ENCODE results near the gene MUC4.
"Not testable (repeated sequence)": the region's sequence is repeated elsewhere in the genome, so short reads cannot be mapped to it uniquely, and the experiment has no call there.

The MUC4 gene

DNA sequence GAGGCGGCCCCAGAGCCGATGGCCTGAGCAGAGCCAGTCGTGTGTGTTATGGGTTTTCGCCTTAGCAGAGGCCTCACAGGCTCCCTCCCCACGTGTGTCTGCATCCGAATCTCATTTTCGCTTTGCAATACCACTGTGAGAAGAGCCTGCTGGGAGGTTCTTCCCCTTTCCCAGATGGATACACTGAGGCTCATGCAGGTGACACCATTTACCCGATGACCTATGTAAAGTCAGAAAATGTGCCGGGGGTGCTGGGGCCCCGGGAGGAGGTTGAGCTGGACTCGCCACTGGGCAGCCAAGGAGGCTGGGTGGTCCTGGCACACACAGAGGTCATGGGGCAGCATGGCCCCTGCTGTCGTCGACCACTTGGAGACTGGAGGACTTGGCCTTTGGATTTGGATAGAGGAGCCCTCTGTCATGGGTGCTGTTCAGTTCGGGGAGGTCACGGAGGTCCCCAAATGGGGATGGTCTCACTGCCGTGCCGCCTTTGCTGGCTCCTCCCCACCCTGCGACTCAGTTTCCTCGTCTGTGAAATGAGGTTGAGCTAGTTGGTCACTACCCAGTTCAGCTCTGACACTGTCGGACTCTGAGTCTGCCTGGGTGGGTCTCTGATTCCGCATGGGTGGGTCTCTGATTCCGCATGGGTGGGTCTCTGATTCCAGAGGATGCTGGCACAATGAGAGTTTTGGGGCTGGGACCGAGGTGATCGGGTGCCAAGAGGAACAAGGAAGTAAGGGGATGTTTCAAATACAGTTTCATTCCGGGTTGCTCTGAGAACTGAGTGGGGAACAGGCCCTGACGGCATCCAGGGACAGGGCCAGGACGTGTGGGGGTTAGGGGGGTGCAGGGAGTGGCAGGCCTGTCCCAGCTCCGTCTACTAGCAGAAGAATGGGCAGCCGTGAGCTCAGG is 23.2 kb upstream of the MUC4 start:
- TF ChIP-seq, protein P1, sequence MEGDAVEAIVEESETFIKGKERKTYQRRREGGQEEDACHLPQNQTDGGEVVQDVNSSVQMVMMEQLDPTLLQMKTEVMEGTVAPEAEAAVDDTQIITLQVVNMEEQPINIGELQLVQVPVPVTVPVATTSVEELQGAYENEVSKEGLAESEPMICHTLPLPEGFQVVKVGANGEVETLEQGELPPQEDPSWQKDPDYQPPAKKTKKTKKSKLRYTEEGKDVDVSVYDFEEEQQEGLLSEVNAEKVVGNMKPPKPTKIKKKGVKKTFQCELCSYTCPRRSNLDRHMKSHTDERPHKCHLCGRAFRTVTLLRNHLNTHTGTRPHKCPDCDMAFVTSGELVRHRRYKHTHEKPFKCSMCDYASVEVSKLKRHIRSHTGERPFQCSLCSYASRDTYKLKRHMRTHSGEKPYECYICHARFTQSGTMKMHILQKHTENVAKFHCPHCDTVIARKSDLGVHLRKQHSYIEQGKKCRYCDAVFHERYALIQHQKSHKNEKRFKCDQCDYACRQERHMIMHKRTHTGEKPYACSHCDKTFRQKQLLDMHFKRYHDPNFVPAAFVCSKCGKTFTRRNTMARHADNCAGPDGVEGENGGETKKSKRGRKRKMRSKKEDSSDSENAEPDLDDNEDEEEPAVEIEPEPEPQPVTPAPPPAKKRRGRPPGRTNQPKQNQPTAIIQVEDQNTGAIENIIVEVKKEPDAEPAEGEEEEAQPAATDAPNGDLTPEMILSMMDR (IDR thresholded peaks at IDR 0.05; ENCODE audit: borderline replicate concordance, insufficient read depth, low read depth, low read length): no peak

DNA sequence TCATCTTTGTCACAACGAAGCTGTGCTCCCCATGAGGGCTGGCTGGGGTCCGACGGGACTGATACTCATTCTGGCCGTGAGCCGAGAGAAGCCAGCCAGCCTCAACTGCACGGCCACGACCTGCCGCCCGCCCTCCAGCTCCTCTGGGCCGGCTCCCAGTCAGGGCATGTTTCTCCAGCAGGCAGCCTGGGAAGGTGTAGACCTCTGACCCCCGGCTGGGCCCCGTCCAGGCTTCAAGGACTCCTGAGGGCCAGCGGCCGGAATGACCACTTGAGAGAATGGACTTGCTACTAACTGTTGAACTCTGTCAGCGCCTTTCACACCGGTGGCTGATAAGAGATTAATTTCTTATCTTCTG is 18.1 kb upstream of the MUC4 start:
- H3K4me3 ChIP-seq (ENCODE audit: low read depth, low read length): no peak overlapping the region
- TF ChIP-seq, protein P1 (IDR thresholded peaks at IDR 0.05; ENCODE audit: borderline replicate concordance, insufficient read depth, low read depth, low read length): no peak

More for the DNA sequence above, 23.2 kb upstream of the MUC4 start:
- no peak overlapping the region for H3K4me3 ChIP-seq (ENCODE audit: low read depth, low read length)

DNA sequence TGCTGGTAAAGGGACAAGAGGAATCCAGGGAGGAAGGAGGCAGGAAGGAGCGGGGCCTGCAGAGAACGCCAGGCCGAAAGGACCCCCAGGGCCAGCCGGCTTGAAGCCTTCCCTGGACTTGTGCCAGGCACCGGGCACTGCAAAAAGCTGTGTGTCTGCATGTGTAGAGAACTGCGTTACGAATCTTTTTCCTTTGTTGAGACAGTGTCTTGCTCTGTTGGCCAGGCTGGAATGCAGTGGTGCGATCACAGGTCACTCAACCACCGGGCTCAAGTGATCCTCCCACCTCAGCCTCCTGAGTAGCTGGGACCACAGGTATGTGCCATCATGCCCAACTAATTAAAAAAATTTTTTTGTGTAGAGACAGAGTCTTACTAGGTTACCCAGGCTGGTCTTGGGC is 17.0 kb upstream of the MUC4 start:
- no peak overlapping the region for H3K4me3 ChIP-seq (ENCODE audit: low read depth, low read length)
- TF ChIP-seq, protein P1 (IDR thresholded peaks at IDR 0.05; ENCODE audit: borderline replicate concordance, insufficient read depth, low read depth, low read length): no peak

DNA sequence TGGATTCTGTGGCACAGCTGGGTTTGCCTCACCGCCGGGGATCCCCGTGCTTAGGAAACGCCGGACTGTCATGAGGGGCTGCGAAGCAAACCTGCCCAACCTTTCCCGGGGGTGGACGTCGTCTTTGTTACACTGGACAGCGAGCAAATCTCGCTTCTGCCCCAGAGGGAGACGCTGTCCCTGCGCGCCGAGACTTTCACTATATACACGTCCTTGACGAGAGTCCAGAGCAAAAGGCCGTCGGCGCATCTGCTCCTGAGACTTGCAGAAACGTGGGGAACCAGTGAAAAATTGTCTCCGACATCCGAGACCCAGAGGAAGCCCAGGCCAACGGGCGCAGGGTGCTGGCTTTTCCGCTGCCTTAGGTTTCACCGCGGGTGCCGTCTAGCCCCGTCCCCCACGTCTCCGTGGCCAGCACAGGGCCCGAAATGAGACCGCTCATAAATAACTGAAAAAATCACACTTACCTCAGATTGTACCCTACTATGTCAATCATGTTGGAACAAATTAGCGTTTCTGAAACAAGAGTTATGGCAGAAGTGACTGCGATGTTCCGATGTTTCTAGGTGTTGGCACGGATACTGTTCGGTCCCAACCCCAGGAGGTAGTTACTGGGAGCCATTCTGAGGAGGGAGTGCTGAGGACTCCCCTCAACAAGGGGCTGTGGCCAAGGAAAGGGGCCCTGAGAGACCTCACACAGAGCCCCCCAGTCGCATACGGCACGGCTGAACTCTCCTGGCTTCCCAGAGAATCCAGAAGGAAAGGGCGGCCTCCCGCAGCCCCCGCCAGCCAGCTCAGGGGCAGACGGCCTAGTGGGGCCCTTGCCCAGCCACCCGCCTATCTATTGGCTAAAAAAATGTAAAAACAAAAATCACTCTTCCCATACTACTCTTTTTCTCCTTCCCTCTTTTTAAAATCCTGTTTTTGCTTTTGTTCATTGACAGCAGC is 14.4 kb upstream of the MUC4 start:
- no peak overlapping the region for H3K4me3 ChIP-seq (ENCODE audit: low read depth, low read length)
- TF ChIP-seq, protein P1 (IDR thresholded peaks at IDR 0.05; ENCODE audit: borderline replicate concordance, insufficient read depth, low read depth, low read length): no peak

DNA sequence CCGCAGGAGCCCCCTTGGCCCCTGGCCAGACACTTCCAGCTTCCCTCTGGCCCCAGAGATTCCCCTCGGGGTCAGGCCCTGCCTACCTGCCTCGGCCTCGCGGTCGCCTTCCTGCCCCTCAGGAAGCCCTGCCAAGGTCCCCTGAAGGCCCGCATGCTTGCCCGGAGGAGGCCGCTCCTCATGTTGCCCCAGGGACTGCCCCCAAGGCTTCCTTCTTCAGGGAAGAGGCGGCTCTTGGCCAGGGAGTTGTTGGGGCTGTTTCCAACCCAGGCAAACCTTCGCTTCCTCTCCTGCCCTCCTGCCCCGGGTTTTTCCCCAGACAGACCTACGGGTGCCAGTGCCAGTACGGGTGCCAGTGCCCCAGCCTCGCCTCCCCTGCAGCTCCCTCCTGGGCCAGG is 13.5 kb upstream of the MUC4 start:
- TF ChIP-seq, protein P1 (IDR thresholded peaks at IDR 0.05; ENCODE audit: borderline replicate concordance, insufficient read depth, low read depth, low read length): no peak
- H3K4me3 ChIP-seq (ENCODE audit: low read depth, low read length): no peak overlapping the region

DNA sequence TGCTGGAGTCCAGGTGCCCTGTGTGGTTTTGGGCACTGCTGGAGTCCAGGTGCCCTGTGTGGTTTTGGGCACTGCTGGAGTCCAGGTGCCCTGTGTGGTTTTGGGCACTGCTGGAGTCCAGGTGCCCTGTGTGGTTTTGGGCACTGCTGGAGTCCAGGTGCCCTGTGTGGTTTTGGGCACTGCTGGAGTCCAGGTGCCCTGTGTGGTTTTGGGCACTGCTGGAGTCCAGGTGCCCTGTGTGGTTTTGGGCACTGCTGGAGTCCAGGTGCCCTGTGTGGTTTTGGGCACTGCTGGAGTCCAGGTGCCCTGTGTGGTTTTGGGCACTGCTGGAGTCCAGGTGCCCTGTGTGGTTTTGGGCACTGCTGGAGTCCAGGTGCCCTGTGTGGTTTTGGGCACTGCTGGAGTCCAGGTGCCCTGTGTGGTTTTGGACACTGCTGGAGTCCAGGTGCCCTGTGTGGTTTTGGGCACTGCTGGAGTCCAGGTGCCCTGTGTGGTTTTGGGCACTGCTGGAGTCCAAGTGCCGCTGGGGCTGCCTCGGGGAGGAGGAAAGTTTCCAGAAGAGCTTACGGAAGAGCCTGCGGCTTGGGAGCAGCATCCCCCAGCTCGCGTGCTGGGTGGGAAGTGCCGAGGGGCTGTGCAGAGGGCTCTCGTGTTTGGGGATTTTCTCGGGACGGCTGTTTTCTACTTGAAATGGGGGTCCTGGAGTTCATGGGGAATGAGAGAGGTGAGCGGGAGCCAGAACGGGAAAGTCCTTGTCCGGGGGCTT is 12.9 kb upstream of the MUC4 start:
- H3K4me3 ChIP-seq (ENCODE audit: low read depth, low read length): not testable (repeated sequence)

DNA sequence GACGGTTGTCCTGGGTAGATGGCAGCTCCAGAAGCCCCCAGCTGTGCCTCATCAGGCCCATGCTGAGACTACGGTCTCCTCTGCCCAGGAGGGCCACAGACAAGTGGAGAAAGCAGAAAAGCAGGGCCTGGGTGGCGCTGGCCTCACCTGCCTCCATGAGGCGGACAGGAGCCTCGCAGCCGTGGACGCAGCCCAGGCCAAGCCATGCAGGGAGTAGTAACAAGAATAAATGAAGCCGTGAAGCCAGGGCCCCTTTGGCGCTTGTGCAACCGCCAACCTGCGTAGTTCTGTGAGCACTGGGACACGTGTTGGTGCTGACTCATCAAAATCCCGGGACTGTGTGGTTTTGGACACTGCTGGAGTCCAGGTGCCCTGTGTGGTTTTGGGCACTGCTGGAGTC is 12.3 kb upstream of the MUC4 start:
- H3K4me3 ChIP-seq (ENCODE audit: low read depth, low read length): no peak overlapping the region
- TF ChIP-seq, protein P1 (IDR thresholded peaks at IDR 0.05; ENCODE audit: borderline replicate concordance, insufficient read depth, low read depth, low read length): no peak

Measured in GM12875 (cell line).